ENCODE data around the gene WDPCP.

Gene WDPCP

DNA sequence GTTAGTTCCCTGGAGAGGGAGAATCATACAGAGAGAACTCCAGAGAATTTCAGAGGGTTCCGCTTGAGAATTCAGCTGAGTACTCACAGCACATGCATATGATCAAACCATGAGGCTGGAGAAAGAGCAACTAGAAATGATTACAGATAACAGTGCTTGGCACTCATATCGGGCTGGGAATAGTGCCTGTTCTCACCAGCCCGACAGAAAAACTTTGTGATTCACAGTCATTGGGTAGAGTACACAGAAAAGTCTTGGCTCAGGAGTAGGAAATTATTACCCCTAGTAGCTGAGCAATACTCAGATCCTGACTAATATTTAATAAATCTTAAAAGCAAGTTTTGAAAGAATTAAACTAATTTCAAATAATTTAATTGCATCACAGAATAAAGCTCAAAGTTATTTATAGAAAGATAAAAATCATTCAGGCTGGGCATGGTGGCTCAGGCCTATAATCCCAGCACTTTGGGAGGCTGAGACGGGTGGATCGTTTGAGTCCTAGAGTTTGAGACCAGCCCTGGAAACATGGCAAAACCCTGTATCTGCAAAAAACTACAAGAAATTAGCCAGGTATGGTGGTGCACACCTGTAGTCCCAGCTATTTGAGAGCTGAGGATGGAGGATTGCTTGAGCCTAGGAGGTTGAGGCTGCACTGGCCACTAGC lies 6.8 kb downstream of the WDPCP start:
- Histone ChIP-seq H2BK120ac (ENCODE audit: low read depth, low read length) (no peak overlapping the region), H2BK15ac (ENCODE audit: low read depth, poor library complexity, severe bottlenecking) (no peak overlapping the region), H3K9me3 (ENCODE audit: control insufficient read depth, low read length) (no peaks in the 10 kb centered on the region), H2BK5ac (ENCODE audit: low read depth, low read length, poor library complexity, severe bottlenecking) (no peak overlapping the region), H4K91ac (ENCODE audit: low read length) (no peak overlapping the region), H2BK12ac (ENCODE audit: low read length in 2 of 2) (no peak overlapping the region), H2AK5ac (ENCODE audit: low read length, severe bottlenecking) (no peak overlapping the region), H3K4ac (ENCODE audit: low read depth in 1 of 2, low read length in 2 of 2) (no peak overlapping the region), H2AFZ (ENCODE audit: low read depth, low read length) (no peak overlapping the region), H3K4me1 (ENCODE audit: control insufficient read depth, insufficient read depth, low read depth, low read length) (no peaks in the 10 kb centered on the region), H4K8ac (ENCODE audit: low read length) (no peak overlapping the region), H3K36me3 (ENCODE audit: control insufficient read depth in 1 of 2, insufficient read depth in 2 of 2, low read depth in 1 of 2, low read length in 2 of 2) (no peaks in the 10 kb centered on the region), H3K18ac (ENCODE audit: low read depth in 1 of 2, low read length in 2 of 2) (no peak overlapping the region), H3K23ac (ENCODE audit: low read length in 2 of 2) (no peak overlapping the region), H3K27ac (ENCODE audit: low read length, poor library complexity, severe bottlenecking) (no peak overlapping the region), H3K9ac (ENCODE audit: low read length) (peak overlapping the region; percentile 84), H3K27me3 (ENCODE audit: control insufficient read depth in 1 of 2, insufficient read depth in 1 of 2, low read length in 2 of 2) (no peaks in the 10 kb centered on the region), H3K14ac (ENCODE audit: low read length in 2 of 2) (peak overlapping the region in 1 of 2 experiments; percentile 9), H3K4me3 (ENCODE audit: insufficient read depth in 1 of 2, low read depth in 1 of 2, low read length in 2 of 2) (peak overlapping the region in 1 of 2 experiments; percentile 41), H3K4me2 (ENCODE audit: low read length, poor library complexity, severe bottlenecking) (no peak overlapping the region), H3K79me1 (replicated peaks; ENCODE audit: low read length, poor library complexity, severe bottlenecking) (peaks cover 20% of the 10 kb centered on the region)
- WGBS, result 100% methylated on average over 4 of the region's 5 CpGs
- no peak for DNase-seq

DNA sequence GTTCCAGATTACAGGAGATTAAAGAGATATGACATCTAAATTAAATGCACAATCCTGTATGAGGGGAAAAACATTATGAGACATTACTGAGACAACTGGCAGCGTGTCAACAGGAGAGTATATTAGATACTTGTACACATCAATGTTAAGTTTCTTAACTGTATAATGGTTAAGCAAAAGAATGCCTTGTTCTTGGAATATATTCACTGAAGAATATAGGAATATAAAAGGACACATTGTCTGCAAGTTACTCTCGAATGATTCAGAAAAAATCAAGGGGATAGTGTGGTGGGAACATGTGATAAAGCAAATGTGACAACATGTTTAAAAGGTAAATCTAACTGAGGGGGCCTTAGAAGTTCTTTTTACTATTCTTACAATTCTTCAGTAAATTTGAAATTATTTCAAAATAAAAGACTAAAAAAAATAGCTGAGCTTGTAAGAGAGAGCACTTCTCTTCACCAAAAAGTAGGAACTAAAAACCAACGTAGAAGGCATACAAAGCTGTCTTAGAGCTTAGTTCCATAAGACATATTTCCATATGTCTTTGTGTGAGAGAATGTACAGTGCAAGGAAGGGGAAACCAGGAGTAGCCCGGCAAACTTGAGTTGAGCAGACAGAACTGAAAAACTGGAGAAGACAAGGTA lies 7.5 kb downstream of the WDPCP start:
- Histone ChIP-seq H2AK5ac (ENCODE audit: low read length, severe bottlenecking) (no peak overlapping the region), H3K23ac (ENCODE audit: low read length in 2 of 2) (no peak overlapping the region), H3K9me3 (ENCODE audit: control insufficient read depth, low read length) (no peaks in the 10 kb centered on the region), H3K9ac (ENCODE audit: low read length) (peak overlapping the region; percentile 84), H2BK5ac (ENCODE audit: low read depth, low read length, poor library complexity, severe bottlenecking) (no peak overlapping the region), H3K14ac (ENCODE audit: low read length in 2 of 2) (no peak overlapping the region), H2AFZ (ENCODE audit: low read depth, low read length) (no peak overlapping the region), H3K27ac (ENCODE audit: low read length, poor library complexity, severe bottlenecking) (no peak overlapping the region), H2BK15ac (ENCODE audit: low read depth, poor library complexity, severe bottlenecking) (no peak overlapping the region), H3K4me1 (ENCODE audit: control insufficient read depth, insufficient read depth, low read depth, low read length) (no peaks in the 10 kb centered on the region), H3K18ac (ENCODE audit: low read depth in 1 of 2, low read length in 2 of 2) (no peak overlapping the region), H2BK12ac (ENCODE audit: low read length in 2 of 2) (no peak overlapping the region), H4K8ac (ENCODE audit: low read length) (no peak overlapping the region), H3K4me2 (ENCODE audit: low read length, poor library complexity, severe bottlenecking) (no peak overlapping the region), H3K79me1 (replicated peaks; ENCODE audit: low read length, poor library complexity, severe bottlenecking) (peaks cover 23% of the 10 kb centered on the region), H3K4ac (ENCODE audit: low read depth in 1 of 2, low read length in 2 of 2) (no peak overlapping the region), H2BK120ac (ENCODE audit: low read depth, low read length) (no peak overlapping the region), H3K36me3 (ENCODE audit: control insufficient read depth in 1 of 2, insufficient read depth in 2 of 2, low read depth in 1 of 2, low read length in 2 of 2) (no peaks in the 10 kb centered on the region), H3K4me3 (ENCODE audit: insufficient read depth in 1 of 2, low read depth in 1 of 2, low read length in 2 of 2) (peak overlapping the region in 1 of 2 experiments; percentile 40), H3K27me3 (ENCODE audit: control insufficient read depth in 1 of 2, insufficient read depth in 1 of 2, low read length in 2 of 2) (no peaks in the 10 kb centered on the region), H4K91ac (ENCODE audit: low read length) (no peak overlapping the region)
- 97% methylated on average over 1 of the region's 4 CpGs for WGBS
- DNase-seq, result no peak

DNA sequence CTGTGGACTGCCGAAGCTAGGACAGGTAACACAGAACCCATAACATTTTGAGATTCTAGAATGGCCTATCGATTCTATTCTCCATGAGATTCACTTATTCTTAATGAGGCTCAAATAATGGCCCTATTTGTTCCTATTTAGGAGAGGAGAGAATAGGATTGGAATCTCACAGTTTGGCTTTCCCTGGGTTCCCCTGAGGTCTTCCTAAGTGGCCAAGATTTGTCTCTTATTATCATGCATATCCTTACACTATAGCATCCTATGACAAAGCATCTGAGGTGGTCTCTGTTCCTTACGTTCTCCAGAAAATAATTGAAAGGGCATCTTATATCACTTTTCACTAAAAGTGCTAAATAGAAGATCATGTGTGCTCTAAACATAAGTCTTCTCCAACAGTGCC lies 9.5 kb downstream of the WDPCP start:
- no peak overlapping the region for H2AK5ac ChIP-seq (ENCODE audit: low read length, severe bottlenecking)
- H2BK12ac ChIP-seq (ENCODE audit: low read length in 2 of 2), result no peak overlapping the region
- no peak overlapping the region for H3K4ac ChIP-seq (ENCODE audit: low read depth in 1 of 2, low read length in 2 of 2)
- no peak overlapping the region for H3K27ac ChIP-seq (ENCODE audit: low read length, poor library complexity, severe bottlenecking)
- H3K23ac ChIP-seq (ENCODE audit: low read length in 2 of 2), result no peak overlapping the region
- H4K91ac ChIP-seq (ENCODE audit: low read length), result no peak overlapping the region
- H3K18ac ChIP-seq (ENCODE audit: low read depth in 1 of 2, low read length in 2 of 2), result no peak overlapping the region
- H3K4me2 ChIP-seq (ENCODE audit: low read length, poor library complexity, severe bottlenecking), result no peak overlapping the region
- no peaks in the 10 kb centered on the region for H3K27me3 ChIP-seq (ENCODE audit: control insufficient read depth in 1 of 2, insufficient read depth in 1 of 2, low read length in 2 of 2)
- peaks cover 21% of the 10 kb centered on the region for H3K79me1 ChIP-seq (replicated peaks; ENCODE audit: low read length, poor library complexity, severe bottlenecking)
- WGBS, result 100% methylated on average over 3 of the region's 3 CpGs
- no peak for DNase-seq
- no peaks in the 10 kb centered on the region for H3K36me3 ChIP-seq (ENCODE audit: control insufficient read depth in 1 of 2, insufficient read depth in 2 of 2, low read depth in 1 of 2, low read length in 2 of 2)
- no peak overlapping the region for H2BK15ac ChIP-seq (ENCODE audit: low read depth, poor library complexity, severe bottlenecking)
- no peak overlapping the region for H2BK5ac ChIP-seq (ENCODE audit: low read depth, low read length, poor library complexity, severe bottlenecking)
- no peak overlapping the region for H2BK120ac ChIP-seq (ENCODE audit: low read depth, low read length)
- H3K14ac ChIP-seq (ENCODE audit: low read length in 2 of 2), result no peak overlapping the region
- no peaks in the 10 kb centered on the region for H3K4me1 ChIP-seq (ENCODE audit: control insufficient read depth, insufficient read depth, low read depth, low read length)
- no peak overlapping the region for H3K4me3 ChIP-seq (ENCODE audit: insufficient read depth in 1 of 2, low read depth in 1 of 2, low read length in 2 of 2)
- H3K9me3 ChIP-seq (ENCODE audit: control insufficient read depth, low read length), result no peaks in the 10 kb centered on the region
- H4K8ac ChIP-seq (ENCODE audit: low read length), result no peak overlapping the region
- H2AFZ ChIP-seq (ENCODE audit: low read depth, low read length), result no peak overlapping the region
- H3K9ac ChIP-seq (ENCODE audit: low read length), result no peak overlapping the region

DNA sequence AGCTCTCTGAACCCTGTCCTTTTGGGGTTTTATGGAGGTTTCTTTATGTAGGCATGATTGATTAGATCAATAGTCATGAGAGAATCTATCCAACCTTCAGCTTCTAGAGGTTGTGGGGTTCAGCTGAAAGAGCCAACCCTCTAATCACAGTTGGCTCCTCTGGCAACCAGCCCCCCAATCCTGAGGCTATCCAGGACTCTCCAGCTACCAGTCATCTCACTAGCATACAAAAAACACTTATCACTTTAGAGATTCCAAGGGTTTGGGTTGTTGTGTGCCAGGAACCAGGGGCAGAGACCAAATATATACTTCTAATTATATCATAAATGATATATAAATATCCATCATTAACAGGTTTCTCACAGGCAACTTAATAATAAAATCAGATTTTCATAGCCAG lies 11.7 kb downstream of the WDPCP start:
- Histone ChIP-seq H2AK5ac (ENCODE audit: low read length, severe bottlenecking) (no peak overlapping the region), H2BK120ac (ENCODE audit: low read depth, low read length) (no peak overlapping the region), H3K4me3 (ENCODE audit: insufficient read depth in 1 of 2, low read depth in 1 of 2, low read length in 2 of 2) (no peak overlapping the region), H3K27me3 (ENCODE audit: control insufficient read depth in 1 of 2, insufficient read depth in 1 of 2, low read length in 2 of 2) (no peaks in the 10 kb centered on the region), H3K4ac (ENCODE audit: low read depth in 1 of 2, low read length in 2 of 2) (no peak overlapping the region), H3K9ac (ENCODE audit: low read length) (no peak overlapping the region), H4K91ac (ENCODE audit: low read length) (no peak overlapping the region), H3K27ac (ENCODE audit: low read length, poor library complexity, severe bottlenecking) (no peak overlapping the region), H3K79me1 (replicated peaks; ENCODE audit: low read length, poor library complexity, severe bottlenecking) (peaks cover 15% of the 10 kb centered on the region), H3K9me3 (ENCODE audit: control insufficient read depth, low read length) (no peaks in the 10 kb centered on the region), H3K14ac (ENCODE audit: low read length in 2 of 2) (no peak overlapping the region), H3K36me3 (ENCODE audit: control insufficient read depth in 1 of 2, insufficient read depth in 2 of 2, low read depth in 1 of 2, low read length in 2 of 2) (no peaks in the 10 kb centered on the region), H3K4me2 (ENCODE audit: low read length, poor library complexity, severe bottlenecking) (no peak overlapping the region), H3K18ac (ENCODE audit: low read depth in 1 of 2, low read length in 2 of 2) (no peak overlapping the region), H3K23ac (ENCODE audit: low read length in 2 of 2) (no peak overlapping the region), H3K4me1 (ENCODE audit: control insufficient read depth, insufficient read depth, low read depth, low read length) (no peaks in the 10 kb centered on the region), H4K8ac (ENCODE audit: low read length) (no peak overlapping the region), H2BK5ac (ENCODE audit: low read depth, low read length, poor library complexity, severe bottlenecking) (no peak overlapping the region), H2BK12ac (ENCODE audit: low read length in 2 of 2) (no peak overlapping the region), H2BK15ac (ENCODE audit: low read depth, poor library complexity, severe bottlenecking) (no peak overlapping the region), H2AFZ (ENCODE audit: low read depth, low read length) (no peak overlapping the region)
- DNase-seq, result no peak

Data from mesenchymal stem cell (in vitro differentiated cells and primary cell).